Smooth muscle cell of the brain vasculature (primary cell): ENCODE results near the gene ATPAF1.
"Not testable (repeated sequence)": the region's sequence is repeated elsewhere in the genome, so short reads cannot be mapped to it uniquely, and the experiment has no call there.

Source experiments
- DNase-seq: peaks from one replicate; pipeline ENCODE4 v3.0.0-alpha.2; 2012; ENCODE audit warnings: low read depth, low spot score

The ATPAF1 gene

GRCh38 chr1:46667782-46668760 lies at the start of gene ATPAF1:
Gene ATPAF1 (minus strand): TSS chr1:46668364. CDS start chr1:46668322, 42 bp downstream.
- DNase-seq, result no peak

- no peak for DNase-seq
These were observed 49.5 kb upstream of the ATPAF1 start for GRCh38 chr1:46717654-46718053.

GRCh38 chr1:46714976-46715375 lies 46.8 kb upstream of the ATPAF1 start:
- DNase-seq, result no peak

- DNase-seq, result no peak
These were observed 40.0 kb upstream of the ATPAF1 start for GRCh38 chr1:46708121-46708520.

GRCh38 chr1:46705408-46705807 lies 37.2 kb upstream of the ATPAF1 start:
- DNase-seq, result no peak

GRCh38 chr1:46703927-46704641 lies 35.9 kb upstream of the ATPAF1 start:
- no peak for DNase-seq

GRCh38 chr1:46699666-46700065 lies 31.5 kb upstream of the ATPAF1 start:
- no peak for DNase-seq

GRCh38 chr1:46697053-46697452 lies 28.9 kb upstream of the ATPAF1 start:
- no peak for DNase-seq

- DNase-seq, result not testable (repeated sequence)
These were observed 26.5 kb upstream of the ATPAF1 start for GRCh38 chr1:46694676-46695075.

GRCh38 chr1:46692811-46693770 lies 24.9 kb upstream of the ATPAF1 start:
- DNase-seq, result no peak

- no peak for DNase-seq
These were observed 24.0 kb upstream of the ATPAF1 start for GRCh38 chr1:46691997-46692790.

GRCh38 chr1:46690931-46691421 lies 22.8 kb upstream of the ATPAF1 start:
- no peak for DNase-seq

GRCh38 chr1:46689897-46690296 lies 21.7 kb upstream of the ATPAF1 start:
- DNase-seq, result no peak

GRCh38 chr1:46689356-46689755 lies 21.2 kb upstream of the ATPAF1 start:
- DNase-seq, result no peak

GRCh38 chr1:46687921-46688509 lies 19.9 kb upstream of the ATPAF1 start:
- DNase-seq, result no peak

- DNase-seq, result no peak
These were observed 19.0 kb upstream of the ATPAF1 start for GRCh38 chr1:46687093-46687659.

GRCh38 chr1:46686255-46686654 lies 18.1 kb upstream of the ATPAF1 start:
- no peak for DNase-seq

GRCh38 chr1:46684670-46685069 lies 16.5 kb upstream of the ATPAF1 start:
- DNase-seq, result no peak

- no peak for DNase-seq
These were observed 13.9 kb upstream of the ATPAF1 start for GRCh38 chr1:46682064-46682463.
